Heart left ventricle (tissue), 16 donors: ENCODE data around the gene BBS1. TPM values are rescaled to one million over a fixed set of nuclear protein-coding genes. Genes with fewer than 3 reads are reported as not detected.

Experiments
- ATAC-seq, 4 donors: fragments of 200-7000 bp; cut with Tn5 transposase; one replicate each; pipeline ENCODE4 v1.9.1; 2020 to 2022; ENCODE audit warnings: moderate library complexity in 4 of 4, mild to moderate bottlenecking in 3 of 4, moderate number of reproducible peaks in 1 of 4
- DNase-seq, 5 donors: peaks; one replicate each; pipeline ENCODE4 v3.0.0-alpha.2; 2020
- H3K27ac ChIP-seq, 12 donors: fragments of 200-600 bp; sonication (generic) in 4 of 12; one replicate each; pipeline versions ENCODE4 v1.5.0 to v1.8.0; 2016 to 2022; ENCODE audit warnings: mild to moderate bottlenecking in 2 of 12
- H3K27me3 ChIP-seq, 9 donors: fragments of 200-600 bp; sonication (generic) in 2 of 9; one replicate each; pipeline versions ENCODE4 v1.5.1 to v1.8.0; 2016 to 2022; ENCODE audit warnings: mild to moderate bottlenecking in 3 of 9
- H3K36me3 ChIP-seq, 9 donors: fragments of 200-600 bp; sonication (generic) in 2 of 9; one replicate each; pipeline versions ENCODE4 v1.5.0 to v1.8.0; 2018 to 2022; ENCODE audit warnings: mild to moderate bottlenecking in 2 of 9
- H3K4me1 ChIP-seq, 12 donors: fragments of 200-600 bp; sonication (generic) in 4 of 12; one replicate each; pipeline versions ENCODE4 v1.5.0 to v1.8.0; 2016 to 2022; ENCODE audit warnings: mild to moderate bottlenecking in 3 of 12
- H3K4me3 ChIP-seq, 12 donors: fragments of 200-600 bp; sonication (generic) in 4 of 12; one replicate each; pipeline versions ENCODE4 v1.5.0 to v1.8.0; 2017 to 2022; ENCODE audit warnings: mild to moderate bottlenecking in 9 of 12, moderate library complexity in 4 of 12
- H3K9me3 ChIP-seq, 12 donors: fragments of 200-600 bp; sonication (generic) in 4 of 12; one replicate each; pipeline versions ENCODE4 v1.5.0 to v1.8.0; 2016 to 2022; ENCODE audit warnings: mild to moderate bottlenecking in 1 of 12
- CTCF ChIP-seq, 12 donors: fragments of 200-600 bp; sonication (generic) in 4 of 12; IDR thresholded peaks; one replicate each; pipeline versions ENCODE4 v1.5.0 to v1.8.0; 2018 to 2022; ENCODE audit warnings: antibody characterized with exemption in 12 of 12, mild to moderate bottlenecking in 5 of 12
- POLR2A ChIP-seq, 2 donors: fragments of 450-650 bp; IDR thresholded peaks; one replicate each; pipeline ENCODE4 v1.6.1; 2017; ENCODE audit warnings: antibody characterized with exemption in 2 of 2, mild to moderate bottlenecking in 2 of 2, moderate library complexity in 2 of 2
- WGBS, 4 donors: extraction: QIAGEN DNeasy Blood & Tissue Kit in 2 of 4; methylation state at CpG; one replicate each; pipeline versions ENCODE4 v1.1.5 to v1.1.7; 2013 to 2018; 5-methylcytosine and 5-hydroxymethylcytosine counted together
- intact Hi-C, 10 donors: fragments of 100-400 bp; cut with DNase I; formaldehyde crosslinking; loops; one replicate each; pipeline versions ENCODE4 v1.11.1 to v1.14.2; 2022
- polyA plus RNA-seq, 2 donors: library from polyadenylated mRNA; stranded (reverse); fragments of 200-250 nt; gene quantifications; one replicate each; pipeline ENCODE4 v1.2.3, GENCODE V29; 2013
- total RNA-seq, 9 donors: library from RNA; depleted of rRNA in 2 of 9; stranded (reverse); fragments of >200 nt in 2 of 9; fragmentation: NEBNext Ultra II Directional in 3 of 9; extraction: Animal tissue kit (Norgen Biotek cat#: 25700) in 3 of 9; gene quantifications; one replicate each; pipeline versions ENCODE4 v1.1.0 to v1.2.4, GENCODE V29; 2016 to 2023
- donor health status: ischemic (EF 13 %, LVEDD 7.1; RV severe dilation, severe dysfunction).
- donor health status: healthy with polysubstance abuse.
- donor health status: DM: no; HTN: yes; CAD: no.
- donor health status: DM: no; HTN: no; CAD: no.
- donor health status: ischemic (EF 25% LVEDD 6.9; RV normal size, moderate dysfunction).
- donor health status: ischemic (EF 25% LVEDD 5.7; RV mildly dilated, moderate dysfunction).
- donor health status: healthy.
- donor health status: DM: yes; HTN: yes; CAD: no.
- donor health status: ischemic (EF 35%, LVEDD 5.7; RV mildly dilated, moderate dysfunction).
- donor health status: nonischemic (EF 11% LVEDD 7.7; RV severe dilation, severe dysfunction).
- donor health status: DM: yes; HTN: yes; CAD: no.
- donor health status: PGD.
- donor health status: ischemic (EF 29% LVEDD 5.4; RV normal size, mild dysfunction).
- donor health status: nonischemic (EF 23%, LVEDD 6.1; RV moderate dilation, normal function).

The BBS1 gene
- total and polyA plus RNA-seq, 11 donors, result 11.0 to 51.8 (median 18.5) TPM

GRCh38 chr11:66546368-66546965, 36.0 kb downstream of the BBS1 start, which contains the start of gene ACTN3:
ACTN3 (plus strand) TSS chr11:66546903; CDS start chr11:66546938, 35 bp downstream.
- intact Hi-C loops, result no loop called here
- H3K4me1 ChIP-seq, result peaks cover 2 to 40% (median 22%) of the 10 kb centered on the region in 12 donors
- peak within 1 kb of the TSS in 9 of 12 donors; percentile 61 to 85 (median 71) for H3K27ac ChIP-seq
- TF ChIP-seq CTCF (IDR thresholded peaks at IDR 0.05) (no peak), POLR2A (IDR thresholded peaks at IDR 0.05) (no peak)
- no peaks in the 10 kb centered on the region for H3K27me3 ChIP-seq
- peak in 1 of 4 donors; percentile 28 for ATAC-seq
- peaks cover 0 to 15% (median 10%) of the 10 kb centered on the region in 9 donors for H3K36me3 ChIP-seq
- no peaks in the 10 kb centered on the region for H3K9me3 ChIP-seq
- WGBS, 4 donors, result 3 to 5% (median 3%) methylated on average over 29 to 37 of the region's 37 CpGs
- H3K4me3 ChIP-seq, result peak within 1 kb of the TSS; percentile 67 to 98 (median 83)
- peak in 3 of 5 donors; percentile 40 to 56 (median 46) for DNase-seq

- peak overlapping the region in 1 of 12 donors; percentile 85 for H3K27ac ChIP-seq
- peaks cover 0 to 11% (median 3%) of the 10 kb centered on the region in 9 donors for H3K36me3 ChIP-seq
- H3K4me1 ChIP-seq, result peaks cover 2 to 40% (median 22%) of the 10 kb centered on the region in 12 donors
- 29 to 44% (median 31%) methylated on average over 14 to 18 of the region's 18 CpGs for WGBS, 4 donors
- no peak for TF ChIP-seq CTCF (IDR thresholded peaks at IDR 0.05)
- TF ChIP-seq POLR2A (IDR thresholded peaks at IDR 0.05), result no peak
- intact Hi-C loops, result no loop called here
- peak overlapping the region in 8 of 12 donors; percentile 67 to 98 (median 84) for H3K4me3 ChIP-seq
- DNase-seq, result no peak
- no peaks in the 10 kb centered on the region for H3K27me3 ChIP-seq
- H3K9me3 ChIP-seq, result no peaks in the 10 kb centered on the region
- ATAC-seq, result no peak
Measured at GRCh38 chr11:66546966-66547661, 36.7 kb downstream of the BBS1 start.

- H3K4me3 ChIP-seq, result no peak overlapping the region
- ATAC-seq, result no peak
- H3K27ac ChIP-seq, result peak overlapping the region in 1 of 12 donors; percentile 85
Measured at GRCh38 chr11:66547662-66548009, 37.2 kb downstream of the BBS1 start.

More at GRCh38 chr11:66547662-66548009, 37.2 kb downstream of the BBS1 start:
- Histone ChIP-seq H3K36me3 (peaks cover 0 to 6% (median 0%) of the 10 kb centered on the region in 9 donors), H3K27me3 (no peaks in the 10 kb centered on the region), H3K4me1 (peaks cover 2 to 37% (median 22%) of the 10 kb centered on the region in 12 donors), H3K9me3 (no peaks in the 10 kb centered on the region)
- WGBS, 4 donors, result 37 to 56% (median 47%) methylated on average over 3 to 5 of the region's 5 CpGs
- intact Hi-C loops, result no loop called here
- DNase-seq, result no peak
- TF ChIP-seq CTCF (IDR thresholded peaks at IDR 0.05) (no peak), POLR2A (IDR thresholded peaks at IDR 0.05) (no peak)
